GM18951 (cell line): ENCODE results near the gene FSIP1.

ENCODE experiments used
- POLR2A ChIP-seq: IDR thresholded peaks from 4 replicates; pipeline ENCODE4 v1.6.1; 2011; ENCODE audit warnings: mild to moderate bottlenecking; ENCODE audit not compliant: insufficient read length, insufficient read depth; ENCODE audit errors: extremely low read depth
- in situ Hi-C: fragments of 300-500 bp; cut with MboI; formaldehyde crosslinking; loops from one replicate; pipeline ENCODE4 v1.12.0; 2022; ENCODE audit warnings: low sequenced_read_pairs, mixed read lengths, inconsistent platforms; ENCODE audit not compliant: unreplicated experiment

Gene FSIP1

GRCh38 chr15:39770748-39771689 lies 11.6 kb downstream of the FSIP1 start:
- TF ChIP-seq POLR2A = no peak
- in situ Hi-C loops = no loop called here

- in situ Hi-C loops = no loop called here
- no peak for TF ChIP-seq POLR2A
Observed at GRCh38 chr15:39767921-39768320, 14.7 kb downstream of the FSIP1 start.

- no peak for TF ChIP-seq POLR2A
- in situ Hi-C loops = no loop called here
Observed at GRCh38 chr15:39761006-39761405, 21.6 kb downstream of the FSIP1 start.

- no peak for TF ChIP-seq POLR2A
- in situ Hi-C loops = no loop called here
Observed at GRCh38 chr15:39756806-39757522, 25.7 kb downstream of the FSIP1 start.

GRCh38 chr15:39752991-39753390 lies 29.6 kb downstream of the FSIP1 start:
- in situ Hi-C loops = no loop called here
- TF ChIP-seq POLR2A = no peak

- in situ Hi-C loops = no loop called here
- no peak for TF ChIP-seq POLR2A
Observed at GRCh38 chr15:39752246-39752645, 30.4 kb downstream of the FSIP1 start.

GRCh38 chr15:39748276-39748675 lies 34.4 kb downstream of the FSIP1 start:
- in situ Hi-C loops = no loop called here
- no peak for TF ChIP-seq POLR2A

- in situ Hi-C loops = no loop called here
- TF ChIP-seq POLR2A = no peak
Observed at GRCh38 chr15:39747326-39747725, 35.3 kb downstream of the FSIP1 start.

- in situ Hi-C loops = no loop called here
- TF ChIP-seq POLR2A = no peak
Observed at GRCh38 chr15:39746714-39747276, 35.8 kb downstream of the FSIP1 start.

- in situ Hi-C loops = no loop called here
- TF ChIP-seq POLR2A = no peak
Observed at GRCh38 chr15:39746176-39746575, 36.5 kb downstream of the FSIP1 start.

- in situ Hi-C loops = no loop called here
- no peak for TF ChIP-seq POLR2A
Observed at GRCh38 chr15:39745415-39745814, 37.2 kb downstream of the FSIP1 start.

GRCh38 chr15:39744334-39745103 lies 38.1 kb downstream of the FSIP1 start:
- no peak for TF ChIP-seq POLR2A
- in situ Hi-C loops = no loop called here

GRCh38 chr15:39743611-39744010 lies 39.0 kb downstream of the FSIP1 start:
- in situ Hi-C loops = no loop called here
- no peak for TF ChIP-seq POLR2A
